Measurements from ENCODE around the gene ZBTB22. TPM values are rescaled to one million over a fixed set of nuclear protein-coding genes. Genes with fewer than 3 reads are reported as not detected.

Gene ZBTB22
- total RNA-seq, 1 donor from 2014 or later: 7.7 TPM

Other genes starting within 250 kb of the ZBTB22 start
- 10.8 TPM for gene HLA-DPA1, start 244.1 kb downstream of the ZBTB22 start, total RNA-seq
- gene HLA-DPB1, start 241.8 kb downstream of the ZBTB22 start, total RNA-seq: 11.3 TPM
- gene COL11A2, start 125.3 kb downstream of the ZBTB22 start, total RNA-seq: 0.55 TPM
- 23.3 TPM for gene RXRB, start 117.1 kb downstream of the ZBTB22 start, total RNA-seq
- 74.8 TPM for gene SLC39A7, start 116.9 kb downstream of the ZBTB22 start, total RNA-seq
- 40.3 TPM for gene HSD17B8, start 113.1 kb downstream of the ZBTB22 start, total RNA-seq
- 19.2 TPM for gene RING1, start 109.2 kb downstream of the ZBTB22 start, total RNA-seq
- gene VPS52, start 45.9 kb downstream of the ZBTB22 start, total RNA-seq: 30.2 TPM
- gene RPS18, start 45.7 kb downstream of the ZBTB22 start, total RNA-seq: 555 TPM
- gene B3GALT4, start 40.6 kb downstream of the ZBTB22 start, total RNA-seq: 1.2 TPM
- gene WDR46, start 28.5 kb downstream of the ZBTB22 start, total RNA-seq: 17.8 TPM
- gene PFDN6, start 28.1 kb downstream of the ZBTB22 start, total RNA-seq: 19.2 TPM
- gene RGL2, start 18.8 kb downstream of the ZBTB22 start, total RNA-seq: 19.7 TPM
- gene TAPBP, start 3.7 kb downstream of the ZBTB22 start, total RNA-seq: 107 TPM
- gene DAXX, start 5.2 kb upstream of the ZBTB22 start, total RNA-seq: 14.1 TPM
- gene KIFC1, start 74.1 kb upstream of the ZBTB22 start, total RNA-seq: 0.38 TPM
- 20.7 TPM for gene PHF1, start 93.3 kb upstream of the ZBTB22 start, total RNA-seq
- 104 TPM for gene CUTA, start 100.4 kb upstream of the ZBTB22 start, total RNA-seq
- gene SYNGAP1, start 102.3 kb upstream of the ZBTB22 start, total RNA-seq: 2.5 TPM
- 2.9 TPM for gene ZBTB9, start 136.8 kb upstream of the ZBTB22 start, total RNA-seq